ENCODE results near the gene TTC33. TPM values are rescaled to one million over a fixed set of nuclear protein-coding genes. Genes with fewer than 3 reads are reported as not detected.

TTC33 gene
- total RNA-seq, 4 donors from 2014 or later = 11.3 to 19.0 (median 14.9) TPM

DNA sequence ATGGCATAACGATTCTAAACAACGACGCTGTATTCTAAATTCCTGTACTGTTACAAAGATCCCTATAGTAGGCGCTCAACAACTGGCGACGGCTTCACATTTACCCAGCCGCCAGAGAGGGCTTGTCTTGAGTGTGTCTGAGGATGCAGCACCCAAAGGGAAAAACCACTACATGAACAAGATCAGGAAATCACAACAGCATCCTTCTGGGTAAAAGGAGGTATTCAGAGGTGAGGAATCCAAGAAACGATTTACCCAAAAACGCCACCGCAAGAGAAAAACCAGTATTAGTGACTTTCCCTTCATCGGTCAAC lies 711 bp downstream of the TTC33 start:
- Histone ChIP-seq H3K9me3 (no peaks in the 10 kb centered on the region), H3K27ac (peak overlapping the region; percentile 83 to 90 (median 86)), H3K4me1 (peaks cover 0 to 13% (median 0%) of the 10 kb centered on the region in 4 donors), H3K4me3 (peak overlapping the region; percentile 67 to 92 (median 72)), H3K27me3 (no peaks in the 10 kb centered on the region), H3K36me3 (no peaks in the 10 kb centered on the region)
- peak; percentile 69 to 90 (median 74) for DNase-seq
- TF ChIP-seq CTCF (IDR thresholded peaks at IDR 0.05) (peak; percentile 33 to 73 (median 64)), POLR2A (IDR thresholded peaks at IDR 0.05) (no peak)

DNA sequence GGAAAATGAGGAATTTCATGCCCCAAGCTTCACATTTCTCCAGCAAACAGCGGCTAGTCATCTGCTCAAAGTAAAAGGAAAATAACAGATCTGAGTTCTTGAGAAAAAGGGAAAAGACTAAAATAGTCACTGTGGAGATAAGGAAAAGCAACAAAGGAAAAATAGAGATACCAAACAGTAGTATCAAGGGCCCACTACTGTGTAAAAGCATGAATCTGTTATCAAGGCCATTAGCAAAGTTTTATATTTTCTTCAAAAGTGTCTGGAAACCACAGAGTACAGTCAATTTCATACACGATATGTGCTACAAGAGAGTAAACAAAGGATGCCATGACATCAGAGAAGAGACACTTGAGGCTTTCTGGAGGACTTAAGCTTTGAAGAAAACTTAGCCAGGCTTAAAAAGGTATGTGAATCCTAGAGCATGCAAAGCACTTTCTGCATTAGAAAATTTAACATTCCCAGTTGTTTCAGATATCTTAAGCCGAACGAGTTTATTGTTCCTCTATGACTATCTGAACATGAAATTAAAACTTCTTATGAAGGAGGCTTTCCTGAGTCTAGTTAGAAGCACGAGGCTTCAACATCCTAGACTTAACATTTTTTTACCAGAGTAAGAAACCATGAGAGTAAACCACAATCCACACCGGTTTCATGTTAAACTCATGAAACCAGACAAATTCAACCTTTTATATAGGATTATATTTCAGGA lies 1.2 kb downstream of the TTC33 start:
- H3K27me3 ChIP-seq = no peaks in the 10 kb centered on the region
- TF ChIP-seq CTCF (IDR thresholded peaks at IDR 0.05) (no peak), POLR2A (IDR thresholded peaks at IDR 0.05) (no peak)
- peak overlapping the region; percentile 83 to 90 (median 86) for H3K27ac ChIP-seq
- H3K36me3 ChIP-seq = no peaks in the 10 kb centered on the region
- H3K4me3 ChIP-seq = peak overlapping the region; percentile 67 to 92 (median 72)
- H3K4me1 ChIP-seq = peaks cover 0 to 13% (median 0%) of the 10 kb centered on the region in 4 donors
- H3K9me3 ChIP-seq = no peaks in the 10 kb centered on the region
- DNase-seq = no peak

GRCh38 chr5:40746703-40747102 lies 9.1 kb downstream of the TTC33 start:
- H3K4me1 ChIP-seq = no peaks in the 10 kb centered on the region
- no peak overlapping the region for H3K27ac ChIP-seq
- DNase-seq = no peak
- TF ChIP-seq POLR2A (IDR thresholded peaks at IDR 0.05) (no peak), CTCF (IDR thresholded peaks at IDR 0.05) (no peak)
- H3K36me3 ChIP-seq = peaks cover 0 to 13% (median 0%) of the 10 kb centered on the region in 3 donors
- no peaks in the 10 kb centered on the region for H3K27me3 ChIP-seq
- H3K9me3 ChIP-seq = no peaks in the 10 kb centered on the region
- no peak overlapping the region for H3K4me3 ChIP-seq

- Histone ChIP-seq H3K27ac (no peak overlapping the region), H3K4me1 (no peaks in the 10 kb centered on the region), H3K27me3 (no peaks in the 10 kb centered on the region), H3K36me3 (peaks cover 0 to 33% (median 0%) of the 10 kb centered on the region in 3 donors), H3K4me3 (no peak overlapping the region), H3K9me3 (no peaks in the 10 kb centered on the region)
- no peak for TF ChIP-seq POLR2A (IDR thresholded peaks at IDR 0.05)
- no peak for TF ChIP-seq CTCF (IDR thresholded peaks at IDR 0.05)
- no peak for DNase-seq
Observed at GRCh38 chr5:40743771-40744170, 12.0 kb downstream of the TTC33 start.

DNA sequence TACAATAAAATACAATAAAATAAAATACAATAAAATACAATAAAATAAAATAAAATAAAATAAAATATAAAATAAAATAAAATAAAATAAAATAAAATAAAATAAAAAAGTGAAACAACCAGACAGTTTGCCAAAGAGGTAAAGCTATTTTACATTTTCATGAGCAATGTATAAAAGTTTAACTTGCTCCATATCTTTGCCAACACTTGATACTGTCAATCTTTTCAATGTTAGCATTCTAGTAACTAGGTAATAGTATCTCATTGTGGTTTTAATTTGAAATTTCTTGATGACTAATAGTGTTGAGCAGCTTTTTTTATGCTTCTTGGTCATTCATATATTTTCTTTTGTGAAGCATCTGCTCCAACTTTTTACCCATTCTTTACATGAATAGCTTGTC lies 17.3 kb downstream of the TTC33 start:
- Histone ChIP-seq H3K36me3 (peaks cover 0 to 23% (median 0%) of the 10 kb centered on the region in 3 donors), H3K27ac (no peak overlapping the region), H3K4me1 (peaks cover 0 to 25% (median 2%) of the 10 kb centered on the region in 4 donors), H3K4me3 (no peak overlapping the region), H3K27me3 (no peaks in the 10 kb centered on the region), H3K9me3 (no peaks in the 10 kb centered on the region)
- TF ChIP-seq CTCF (IDR thresholded peaks at IDR 0.05) = no peak
- DNase-seq = no peak

Measured in Peyer's patch (tissue), 4 donors.